NOMO-1 (cell line): ENCODE results near the gene CCDC183.
"Not testable (repeated sequence)": the region's sequence is repeated elsewhere in the genome, so short reads cannot be mapped to it uniquely, and the experiment has no call there.

Experiments
- DNase-seq, 2 experiments: peaks; one replicate each; lab custom pipeline; 2025; ENCODE audit not compliant: unreplicated experiment in 2 of 2; lab: John Stamatoyannopoulos, UW

CCDC183 gene

DNA sequence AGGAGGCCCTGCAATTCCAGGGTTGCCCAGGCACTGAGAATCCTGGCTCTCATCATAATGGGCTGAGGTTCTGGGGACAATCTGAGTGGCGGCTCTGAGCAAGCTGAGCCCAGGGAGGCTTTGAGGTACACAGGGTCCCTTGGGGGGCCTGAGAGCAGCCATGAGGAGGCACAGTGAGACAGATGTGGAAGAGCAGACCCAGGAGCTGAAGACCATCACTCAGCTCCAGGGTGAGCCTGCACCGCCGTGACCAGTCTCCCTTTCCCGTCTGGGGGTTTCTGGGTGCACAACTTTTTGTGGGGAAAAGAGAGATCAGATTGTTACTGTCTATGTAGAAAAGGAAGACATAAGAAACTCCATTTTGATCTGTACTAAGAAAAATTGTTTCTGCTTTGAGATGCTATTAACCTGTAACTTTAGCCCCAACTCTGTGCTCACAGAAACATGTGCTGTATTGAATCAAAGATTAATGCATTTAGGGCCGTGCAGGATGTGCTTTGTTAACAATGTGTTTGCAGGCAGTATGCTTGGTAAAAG lies at the start of gene CCDC183:
Gene CCDC183 (plus strand): TSS at position 101 of the 537 bp plus-strand sequence. CDS start 60 bp downstream, at position 161.
- no peak for DNase-seq

DNA sequence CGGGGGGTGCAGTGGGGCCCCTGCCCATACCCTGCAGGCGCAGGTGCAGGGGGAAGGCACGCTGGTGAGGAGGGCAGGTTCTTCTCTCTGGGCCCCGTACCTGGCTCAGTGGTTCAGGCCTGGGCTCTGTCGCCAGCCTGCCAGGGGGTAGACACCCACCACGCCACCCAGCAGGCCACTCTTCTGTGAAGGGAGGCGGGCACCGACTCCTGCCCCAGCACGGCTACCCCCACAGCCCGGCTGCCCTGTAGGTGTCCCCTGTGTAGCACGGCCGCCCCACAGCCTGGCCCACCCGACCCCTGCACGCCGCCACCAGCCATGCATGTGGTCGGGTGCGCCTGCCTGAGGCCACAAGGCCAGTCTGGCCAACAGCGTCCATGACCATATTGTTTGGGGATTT lies 49.5 kb upstream of the CCDC183 start:
- DNase-seq, result no peak

GRCh38 chr9:136747161-136748060 lies 48.7 kb upstream of the CCDC183 start:
- no peak for DNase-seq

DNA sequence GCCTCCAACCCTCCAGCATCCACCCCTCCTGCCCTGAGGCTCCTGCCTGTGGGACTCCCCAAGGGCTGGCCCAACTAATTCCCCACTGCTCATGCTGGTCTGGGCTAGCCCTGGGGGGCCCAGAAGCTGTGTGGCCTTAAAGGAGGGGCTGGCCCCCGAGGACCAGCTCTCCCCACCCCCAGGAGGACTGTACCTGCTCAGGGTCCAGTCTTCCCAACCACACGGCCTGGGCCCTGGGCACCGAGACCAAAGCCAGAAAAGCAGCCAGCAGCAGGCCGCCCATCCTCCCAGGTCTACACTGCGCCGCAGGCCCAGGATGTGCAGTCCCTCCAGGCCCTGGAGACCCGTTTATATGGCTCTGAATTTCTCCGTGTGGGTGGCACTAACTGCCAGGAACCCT lies 47.9 kb upstream of the CCDC183 start, which contains the start of gene LCN6:
Gene LCN6 (minus strand): TSS at position 325 of the 400 bp plus-strand sequence. CDS start 42 bp downstream, at position 283.
- no peak for DNase-seq

GRCh38 chr9:136748666-136749611 lies 47.2 kb upstream of the CCDC183 start:
- DNase-seq, result no peak

DNA sequence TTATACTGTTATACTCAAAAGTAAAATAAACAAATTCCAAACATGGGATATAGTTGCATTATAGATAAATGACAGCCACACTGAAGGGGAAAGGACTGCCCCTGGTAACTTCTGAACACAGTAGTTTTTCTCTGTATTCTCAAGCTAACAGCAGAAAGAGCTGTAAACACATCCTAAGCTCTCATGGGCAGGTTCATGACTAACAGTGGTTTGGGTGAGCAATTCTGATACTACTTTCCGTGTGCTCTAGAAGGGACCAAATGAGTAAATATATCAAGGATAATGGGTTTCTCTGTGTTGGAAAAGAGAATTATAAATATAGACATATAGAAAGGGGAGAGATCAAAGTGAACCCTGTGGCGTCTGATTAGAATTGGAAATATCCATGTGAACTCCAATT lies 45.6 kb upstream of the CCDC183 start:
- no peak for DNase-seq

GRCh38 chr9:136751244-136751643 lies 44.9 kb upstream of the CCDC183 start:
- no peak for DNase-seq

GRCh38 chr9:136751814-136752213 lies 44.3 kb upstream of the CCDC183 start:
- DNase-seq, result no peak

DNA sequence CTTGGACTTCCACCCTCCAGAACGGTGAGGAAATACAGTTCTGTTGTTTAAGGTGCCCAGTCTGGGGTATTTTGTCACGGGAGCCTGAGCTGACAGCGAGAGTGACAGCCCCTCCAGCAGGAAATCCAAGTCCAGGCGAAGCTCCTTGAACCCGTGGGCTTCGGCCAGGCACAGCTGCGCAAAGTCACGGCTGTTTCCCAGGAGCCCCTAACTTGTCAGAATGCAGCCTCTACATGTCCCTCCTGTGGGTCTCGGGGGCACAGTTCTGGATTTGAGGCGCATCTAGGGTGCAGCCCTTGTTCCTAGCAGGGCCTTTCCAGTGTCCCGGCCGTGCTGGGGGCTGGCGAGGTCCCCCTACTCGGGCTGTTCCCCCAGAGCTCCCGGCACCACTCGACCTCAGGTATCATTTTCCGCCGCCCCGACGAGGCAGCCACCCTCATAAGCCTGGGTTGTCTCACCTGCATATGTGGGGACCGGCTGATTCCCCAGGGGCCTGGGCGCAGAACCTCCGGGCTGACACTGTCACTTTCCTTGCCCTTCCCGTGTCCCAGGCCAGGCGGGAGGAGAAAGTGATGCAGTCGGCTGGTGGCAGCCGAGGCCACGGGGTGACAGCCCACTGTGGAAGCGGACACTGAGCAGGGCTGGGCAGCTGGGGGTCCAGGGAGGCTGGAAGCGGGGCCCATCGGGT lies 42.6 kb upstream of the CCDC183 start:
- DNase-seq, result no peak

- no peak for DNase-seq
Measured at GRCh38 chr9:136754059-136754572, 42.0 kb upstream of the CCDC183 start.

GRCh38 chr9:136754626-136755301 lies 41.4 kb upstream of the CCDC183 start:
- DNase-seq, result no peak

GRCh38 chr9:136755302-136756133 lies 40.6 kb upstream of the CCDC183 start:
- DNase-seq, result not testable (repeated sequence)

GRCh38 chr9:136756134-136756438 lies 40.1 kb upstream of the CCDC183 start:
- DNase-seq, result no peak

- DNase-seq, result no peak
Measured at GRCh38 chr9:136756836-136757235, 39.3 kb upstream of the CCDC183 start.

DNA sequence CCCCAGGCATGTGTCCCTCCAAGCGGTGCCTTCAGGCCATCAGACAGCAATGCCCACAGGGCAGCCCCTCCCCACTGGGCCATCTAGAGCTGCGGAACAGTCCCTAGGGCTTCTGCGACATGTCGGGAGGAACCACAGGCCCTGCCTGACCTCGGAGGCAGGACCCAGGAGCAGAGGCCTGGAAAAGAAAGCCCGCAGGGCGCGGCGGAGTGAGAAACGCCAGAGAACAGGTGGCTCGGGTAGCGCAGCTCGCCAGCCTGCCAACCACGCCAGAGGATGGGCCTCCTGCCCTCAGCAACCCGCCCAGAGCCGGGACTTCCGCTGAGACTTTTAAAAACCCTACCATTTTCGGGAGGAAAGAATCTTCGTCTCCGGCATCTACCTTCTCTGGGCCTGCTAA lies 38.8 kb upstream of the CCDC183 start:
- no peak for DNase-seq

DNA sequence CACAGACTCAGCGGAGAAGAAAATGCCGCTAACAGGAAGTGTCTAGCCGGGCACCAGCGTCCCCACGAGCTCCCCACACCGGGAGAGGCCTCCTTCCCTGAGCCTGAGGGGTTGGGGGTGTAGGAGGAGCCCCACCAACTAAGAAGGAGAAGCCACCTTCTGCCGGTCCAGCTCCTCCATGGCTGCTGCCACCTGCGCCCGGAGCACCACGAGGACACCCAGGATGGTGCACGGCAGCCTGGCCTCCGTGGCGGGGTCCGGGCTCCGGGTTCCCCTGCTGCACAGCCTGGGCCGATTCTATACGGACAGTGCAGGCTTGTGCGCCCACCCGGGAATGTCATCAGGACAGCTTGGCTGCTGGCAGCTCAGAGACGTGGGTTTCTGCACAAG lies 38.4 kb upstream of the CCDC183 start:
- no peak for DNase-seq

DNA sequence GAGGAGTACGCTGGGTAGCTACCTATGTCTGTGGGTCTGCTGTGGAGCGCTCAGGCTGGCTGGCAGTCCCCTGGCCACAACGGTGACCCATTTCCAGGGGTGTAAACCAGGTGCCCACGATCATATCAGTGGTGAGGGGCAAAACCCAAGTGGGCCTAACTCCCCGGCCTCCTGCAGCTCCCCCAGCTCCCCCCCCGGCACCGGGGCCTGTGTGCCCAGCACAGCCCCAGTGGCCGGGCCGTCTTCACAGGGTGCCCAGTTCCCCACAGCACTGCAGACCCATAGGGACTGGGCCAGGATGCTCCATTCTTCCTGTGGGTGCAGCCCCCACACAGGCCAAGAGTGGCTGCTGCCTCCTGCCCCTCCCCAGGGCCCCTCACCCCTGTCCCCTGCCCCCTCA lies 37.1 kb upstream of the CCDC183 start:
- no peak for DNase-seq

DNA sequence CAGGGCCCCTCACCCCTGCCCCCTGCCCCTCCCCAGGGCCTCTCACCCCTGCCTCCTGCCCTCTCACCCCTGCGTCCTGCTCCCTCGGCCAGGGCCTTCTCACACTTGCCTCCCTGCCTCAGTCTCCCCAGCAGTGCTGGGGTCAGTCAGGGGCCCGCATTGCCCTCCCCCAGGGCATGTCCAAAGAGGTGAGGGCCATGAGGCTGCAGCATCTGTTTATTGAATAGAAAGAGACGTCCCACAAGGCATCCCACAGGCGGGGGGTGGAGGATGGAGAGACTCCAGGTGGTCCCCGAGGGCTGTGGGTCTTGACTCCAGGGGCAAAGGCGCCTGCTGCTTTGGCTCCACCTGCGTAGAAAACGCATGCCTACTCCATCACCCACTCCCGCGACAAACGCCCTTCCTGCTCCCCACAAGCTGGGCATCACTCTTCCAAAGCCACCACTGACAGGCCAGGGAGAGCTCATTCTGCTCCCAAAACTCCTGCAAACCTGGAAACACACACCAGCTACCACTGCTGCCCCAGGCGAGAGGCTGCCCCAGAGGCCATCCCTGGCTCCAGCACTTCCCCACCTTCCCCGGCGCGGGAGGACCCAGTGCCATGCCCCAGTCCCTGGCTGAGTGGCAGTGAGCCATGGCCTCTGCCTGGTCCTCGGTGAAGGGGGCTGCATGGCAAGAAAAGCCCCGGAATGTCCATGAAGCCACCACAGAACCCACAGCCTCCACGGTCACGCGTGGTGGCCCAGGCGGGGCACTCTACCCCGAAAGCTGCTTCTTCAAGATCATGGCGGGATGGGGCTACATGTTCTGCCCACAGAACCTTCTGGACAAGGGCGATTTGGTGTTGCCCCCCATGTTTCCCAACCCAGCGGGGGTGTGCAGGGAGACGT lies 36.5 kb upstream of the CCDC183 start:
- DNase-seq, result no peak
